ENCODE results near the gene MEDAG.
"Not testable (repeated sequence)": the region's sequence is repeated elsewhere in the genome, so short reads cannot be mapped to it uniquely, and the experiment has no call there.

Gene MEDAG

GRCh38 chr13:30907121-30907861 lies 1.2 kb downstream of the MEDAG start:
- DNase-seq (ENCODE audit: low spot score) = no peak

- no peak for DNase-seq (ENCODE audit: low spot score)
Measured at GRCh38 chr13:30908416-30908980, 2.4 kb downstream of the MEDAG start.

GRCh38 chr13:30910676-30911075 lies 4.6 kb downstream of the MEDAG start:
- no peak for DNase-seq (ENCODE audit: low spot score)

- no peak for DNase-seq (ENCODE audit: low spot score)
Measured at GRCh38 chr13:30915691-30916541, 9.8 kb downstream of the MEDAG start.

- no peak for DNase-seq (ENCODE audit: low spot score)
Measured at GRCh38 chr13:30916991-30917390, 10.9 kb downstream of the MEDAG start.

GRCh38 chr13:30918662-30919405 lies 12.8 kb downstream of the MEDAG start:
- no peak for DNase-seq (ENCODE audit: low spot score)

- no peak for DNase-seq (ENCODE audit: low spot score)
Measured at GRCh38 chr13:30920162-30920909, 14.3 kb downstream of the MEDAG start.

- DNase-seq (ENCODE audit: low spot score) = no peak
Measured at GRCh38 chr13:30923418-30923817, 17.3 kb downstream of the MEDAG start.

- DNase-seq (ENCODE audit: low spot score) = no peak
Measured at GRCh38 chr13:30924721-30925120, 18.6 kb downstream of the MEDAG start.

- DNase-seq (ENCODE audit: low spot score) = no peak
Measured at GRCh38 chr13:30925429-30925828, 19.4 kb downstream of the MEDAG start.

GRCh38 chr13:30926781-30927180 lies 20.7 kb downstream of the MEDAG start:
- no peak for DNase-seq (ENCODE audit: low spot score)

GRCh38 chr13:30927188-30927587 lies 21.1 kb downstream of the MEDAG start:
- DNase-seq (ENCODE audit: low spot score) = not testable (repeated sequence)

- no peak for DNase-seq (ENCODE audit: low spot score)
Measured at GRCh38 chr13:30927595-30927994, 21.5 kb downstream of the MEDAG start.

GRCh38 chr13:30928978-30929377 lies 22.9 kb downstream of the MEDAG start:
- no peak for DNase-seq (ENCODE audit: low spot score)

- peak; percentile 85 for DNase-seq (ENCODE audit: low spot score)
Measured at GRCh38 chr13:30932481-30933353, 26.6 kb downstream of the MEDAG start, which contains the start of gene TEX26. Gene TEX26, plus strand, starts transcription at chr13:30932656. Its CDS starts 60 bp downstream, at chr13:30932716.

GRCh38 chr13:30933354-30933670 lies 27.2 kb downstream of the MEDAG start:
- no peak for DNase-seq (ENCODE audit: low spot score)

GRCh38 chr13:30934381-30934780 lies 28.3 kb downstream of the MEDAG start:
- no peak for DNase-seq (ENCODE audit: low spot score)

- DNase-seq (ENCODE audit: low spot score) = no peak
Measured at GRCh38 chr13:30934803-30935202, 28.7 kb downstream of the MEDAG start.

GRCh38 chr13:30936971-30937370 lies 30.9 kb downstream of the MEDAG start:
- DNase-seq (ENCODE audit: low spot score) = no peak

- no peak for DNase-seq (ENCODE audit: low spot score)
Measured at GRCh38 chr13:30943881-30944280, 37.8 kb downstream of the MEDAG start.

All from ecto neural progenitor cell (in vitro differentiated cells).